ENCODE measurements around the gene TMEM255B.

DNA sequence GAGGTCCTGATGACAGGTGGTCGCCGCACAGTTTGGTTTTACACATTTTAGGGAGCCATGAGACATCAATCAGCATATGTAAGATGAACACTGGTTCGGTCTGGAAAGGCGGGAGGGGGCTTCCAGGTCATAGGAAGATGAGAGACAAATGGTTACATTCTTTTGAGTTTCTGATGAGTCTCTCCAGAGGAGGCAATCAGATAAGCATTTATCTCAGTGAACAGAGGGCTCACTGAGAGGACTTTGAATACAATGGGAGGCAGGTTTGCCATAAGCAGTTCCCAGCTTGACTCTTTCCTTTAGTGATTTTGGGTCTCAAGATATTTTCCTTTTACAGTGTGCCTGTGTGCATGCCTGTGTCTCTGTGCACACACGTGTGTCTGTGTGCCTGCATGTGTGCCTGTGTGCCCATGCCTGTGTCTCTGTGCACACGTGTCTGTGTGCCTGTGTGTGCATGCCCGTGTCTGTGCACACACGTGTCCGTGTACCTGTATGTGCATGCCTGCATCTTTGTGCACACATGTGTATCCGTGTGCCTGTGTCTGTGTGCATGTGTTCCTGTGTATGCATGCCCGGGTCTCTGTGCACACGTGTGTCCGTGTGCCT, 35.5 kb upstream of the TMEM255B start:
- TF ChIP-seq ARNT (IDR thresholded peaks at IDR 0.05) = no peak
- TF ChIP-seq, protein P1, sequence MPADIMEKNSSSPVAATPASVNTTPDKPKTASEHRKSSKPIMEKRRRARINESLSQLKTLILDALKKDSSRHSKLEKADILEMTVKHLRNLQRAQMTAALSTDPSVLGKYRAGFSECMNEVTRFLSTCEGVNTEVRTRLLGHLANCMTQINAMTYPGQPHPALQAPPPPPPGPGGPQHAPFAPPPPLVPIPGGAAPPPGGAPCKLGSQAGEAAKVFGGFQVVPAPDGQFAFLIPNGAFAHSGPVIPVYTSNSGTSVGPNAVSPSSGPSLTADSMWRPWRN (IDR thresholded peaks at IDR 0.05; ENCODE audit: low read depth) = no peak
- TF ChIP-seq, protein P2, sequence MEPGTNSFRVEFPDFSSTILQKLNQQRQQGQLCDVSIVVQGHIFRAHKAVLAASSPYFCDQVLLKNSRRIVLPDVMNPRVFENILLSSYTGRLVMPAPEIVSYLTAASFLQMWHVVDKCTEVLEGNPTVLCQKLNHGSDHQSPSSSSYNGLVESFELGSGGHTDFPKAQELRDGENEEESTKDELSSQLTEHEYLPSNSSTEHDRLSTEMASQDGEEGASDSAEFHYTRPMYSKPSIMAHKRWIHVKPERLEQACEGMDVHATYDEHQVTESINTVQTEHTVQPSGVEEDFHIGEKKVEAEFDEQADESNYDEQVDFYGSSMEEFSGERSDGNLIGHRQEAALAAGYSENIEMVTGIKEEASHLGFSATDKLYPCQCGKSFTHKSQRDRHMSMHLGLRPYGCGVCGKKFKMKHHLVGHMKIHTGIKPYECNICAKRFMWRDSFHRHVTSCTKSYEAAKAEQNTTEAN (CRISPR knock-in tag; IDR thresholded peaks at IDR 0.05) = no peak
- TF ChIP-seq, protein P3, sequence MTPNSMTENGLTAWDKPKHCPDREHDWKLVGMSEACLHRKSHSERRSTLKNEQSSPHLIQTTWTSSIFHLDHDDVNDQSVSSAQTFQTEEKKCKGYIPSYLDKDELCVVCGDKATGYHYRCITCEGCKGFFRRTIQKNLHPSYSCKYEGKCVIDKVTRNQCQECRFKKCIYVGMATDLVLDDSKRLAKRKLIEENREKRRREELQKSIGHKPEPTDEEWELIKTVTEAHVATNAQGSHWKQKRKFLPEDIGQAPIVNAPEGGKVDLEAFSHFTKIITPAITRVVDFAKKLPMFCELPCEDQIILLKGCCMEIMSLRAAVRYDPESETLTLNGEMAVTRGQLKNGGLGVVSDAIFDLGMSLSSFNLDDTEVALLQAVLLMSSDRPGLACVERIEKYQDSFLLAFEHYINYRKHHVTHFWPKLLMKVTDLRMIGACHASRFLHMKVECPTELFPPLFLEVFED (CRISPR knock-in tag; conservative IDR thresholded peaks at IDR 0.05) = no peak
- TF ChIP-seq JUND (IDR thresholded peaks at IDR 0.05; ENCODE audit: borderline replicate concordance, low read depth, low read length) = no peak
- no peak for TF ChIP-seq JUND (tag; IDR thresholded peaks at IDR 0.05; ENCODE audit: borderline replicate concordance, low read depth, low read length)
- TF ChIP-seq TAF1 (IDR thresholded peaks at IDR 0.05; ENCODE audit: control insufficient read depth, extremely low read depth, insufficient read depth, low read length, severe bottlenecking) = no peak
- TF ChIP-seq FOXA3 (CRISPR knock-in tag; conservative IDR thresholded peaks at IDR 0.05 in 1 of 2, IDR thresholded peaks at IDR 0.05 in 1 of 2) = no peak
- TF ChIP-seq, protein P4, sequence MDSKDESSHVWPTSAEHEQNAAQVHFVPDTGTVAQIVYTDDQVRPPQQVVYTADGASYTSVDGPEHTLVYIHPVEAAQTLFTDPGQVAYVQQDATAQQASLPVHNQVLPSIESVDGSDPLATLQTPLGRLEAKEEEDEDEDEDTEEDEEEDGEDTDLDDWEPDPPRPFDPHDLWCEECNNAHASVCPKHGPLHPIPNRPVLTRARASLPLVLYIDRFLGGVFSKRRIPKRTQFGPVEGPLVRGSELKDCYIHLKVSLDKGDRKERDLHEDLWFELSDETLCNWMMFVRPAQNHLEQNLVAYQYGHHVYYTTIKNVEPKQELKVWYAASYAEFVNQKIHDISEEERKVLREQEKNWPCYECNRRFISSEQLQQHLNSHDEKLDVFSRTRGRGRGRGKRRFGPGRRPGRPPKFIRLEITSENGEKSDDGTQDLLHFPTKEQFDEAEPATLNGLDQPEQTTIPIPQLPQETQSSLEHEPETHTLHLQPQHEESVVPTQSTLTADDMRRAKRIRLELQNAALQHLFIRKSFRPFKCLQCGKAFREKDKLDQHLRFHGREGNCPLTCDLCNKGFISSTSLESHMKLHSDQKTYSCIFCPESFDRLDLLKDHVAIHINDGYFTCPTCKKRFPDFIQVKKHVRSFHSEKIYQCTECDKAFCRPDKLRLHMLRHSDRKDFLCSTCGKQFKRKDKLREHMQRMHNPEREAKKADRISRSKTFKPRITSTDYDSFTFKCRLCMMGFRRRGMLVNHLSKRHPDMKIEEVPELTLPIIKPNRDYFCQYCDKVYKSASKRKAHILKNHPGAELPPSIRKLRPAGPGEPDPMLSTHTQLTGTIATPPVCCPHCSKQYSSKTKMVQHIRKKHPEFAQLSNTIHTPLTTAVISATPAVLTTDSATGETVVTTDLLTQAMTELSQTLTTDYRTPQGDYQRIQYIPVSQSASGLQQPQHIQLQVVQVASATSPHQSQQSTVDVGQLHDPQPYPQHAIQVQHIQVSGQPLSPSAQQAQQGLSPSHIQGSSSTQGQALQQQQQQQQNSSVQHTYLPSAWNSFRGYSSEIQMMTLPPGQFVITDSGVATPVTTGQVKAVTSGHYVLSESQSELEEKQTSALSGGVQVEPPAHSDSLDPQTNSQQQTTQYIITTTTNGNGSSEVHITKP (IDR thresholded peaks at IDR 0.05; ENCODE audit: partially characterized antibody) = no peak
- TF ChIP-seq POLR2AphosphoS5 (IDR thresholded peaks at IDR 0.05; ENCODE audit: control insufficient read depth, insufficient read depth, low read depth, low read length) = no peak
- TF ChIP-seq, protein P5, sequence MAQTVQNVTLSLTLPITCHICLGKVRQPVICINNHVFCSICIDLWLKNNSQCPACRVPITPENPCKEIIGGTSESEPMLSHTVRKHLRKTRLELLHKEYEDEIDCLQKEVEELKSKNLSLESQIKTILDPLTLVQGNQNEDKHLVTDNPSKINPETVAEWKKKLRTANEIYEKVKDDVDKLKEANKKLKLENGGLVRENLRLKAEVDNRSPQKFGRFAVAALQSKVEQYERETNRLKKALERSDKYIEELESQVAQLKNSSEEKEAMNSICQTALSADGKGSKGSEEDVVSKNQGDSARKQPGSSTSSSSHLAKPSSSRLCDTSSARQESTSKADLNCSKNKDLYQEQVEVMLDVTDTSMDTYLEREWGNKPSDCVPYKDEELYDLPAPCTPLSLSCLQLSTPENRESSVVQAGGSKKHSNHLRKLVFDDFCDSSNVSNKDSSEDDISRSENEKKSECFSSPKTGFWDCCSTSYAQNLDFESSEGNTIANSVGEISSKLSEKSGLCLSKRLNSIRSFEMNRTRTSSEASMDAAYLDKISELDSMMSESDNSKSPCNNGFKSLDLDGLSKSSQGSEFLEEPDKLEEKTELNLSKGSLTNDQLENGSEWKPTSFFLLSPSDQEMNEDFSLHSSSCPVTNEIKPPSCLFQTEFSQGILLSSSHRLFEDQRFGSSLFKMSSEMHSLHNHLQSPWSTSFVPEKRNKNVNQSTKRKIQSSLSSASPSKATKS (CRISPR knock-in tag; IDR thresholded peaks at IDR 0.05) = no peak
- TF ChIP-seq HDAC2 (IDR thresholded peaks at IDR 0.05) = no peak
- TF ChIP-seq, protein P6, sequence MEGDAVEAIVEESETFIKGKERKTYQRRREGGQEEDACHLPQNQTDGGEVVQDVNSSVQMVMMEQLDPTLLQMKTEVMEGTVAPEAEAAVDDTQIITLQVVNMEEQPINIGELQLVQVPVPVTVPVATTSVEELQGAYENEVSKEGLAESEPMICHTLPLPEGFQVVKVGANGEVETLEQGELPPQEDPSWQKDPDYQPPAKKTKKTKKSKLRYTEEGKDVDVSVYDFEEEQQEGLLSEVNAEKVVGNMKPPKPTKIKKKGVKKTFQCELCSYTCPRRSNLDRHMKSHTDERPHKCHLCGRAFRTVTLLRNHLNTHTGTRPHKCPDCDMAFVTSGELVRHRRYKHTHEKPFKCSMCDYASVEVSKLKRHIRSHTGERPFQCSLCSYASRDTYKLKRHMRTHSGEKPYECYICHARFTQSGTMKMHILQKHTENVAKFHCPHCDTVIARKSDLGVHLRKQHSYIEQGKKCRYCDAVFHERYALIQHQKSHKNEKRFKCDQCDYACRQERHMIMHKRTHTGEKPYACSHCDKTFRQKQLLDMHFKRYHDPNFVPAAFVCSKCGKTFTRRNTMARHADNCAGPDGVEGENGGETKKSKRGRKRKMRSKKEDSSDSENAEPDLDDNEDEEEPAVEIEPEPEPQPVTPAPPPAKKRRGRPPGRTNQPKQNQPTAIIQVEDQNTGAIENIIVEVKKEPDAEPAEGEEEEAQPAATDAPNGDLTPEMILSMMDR (IDR thresholded peaks at IDR 0.05 in 2 of 3, conservative IDR thresholded peaks at IDR 0.05 in 1 of 3; ENCODE audit: insufficient read depth in 2 of 3, low read depth in 1 of 3, low read length in 3 of 3) = no peak
- TF ChIP-seq, protein P7, sequence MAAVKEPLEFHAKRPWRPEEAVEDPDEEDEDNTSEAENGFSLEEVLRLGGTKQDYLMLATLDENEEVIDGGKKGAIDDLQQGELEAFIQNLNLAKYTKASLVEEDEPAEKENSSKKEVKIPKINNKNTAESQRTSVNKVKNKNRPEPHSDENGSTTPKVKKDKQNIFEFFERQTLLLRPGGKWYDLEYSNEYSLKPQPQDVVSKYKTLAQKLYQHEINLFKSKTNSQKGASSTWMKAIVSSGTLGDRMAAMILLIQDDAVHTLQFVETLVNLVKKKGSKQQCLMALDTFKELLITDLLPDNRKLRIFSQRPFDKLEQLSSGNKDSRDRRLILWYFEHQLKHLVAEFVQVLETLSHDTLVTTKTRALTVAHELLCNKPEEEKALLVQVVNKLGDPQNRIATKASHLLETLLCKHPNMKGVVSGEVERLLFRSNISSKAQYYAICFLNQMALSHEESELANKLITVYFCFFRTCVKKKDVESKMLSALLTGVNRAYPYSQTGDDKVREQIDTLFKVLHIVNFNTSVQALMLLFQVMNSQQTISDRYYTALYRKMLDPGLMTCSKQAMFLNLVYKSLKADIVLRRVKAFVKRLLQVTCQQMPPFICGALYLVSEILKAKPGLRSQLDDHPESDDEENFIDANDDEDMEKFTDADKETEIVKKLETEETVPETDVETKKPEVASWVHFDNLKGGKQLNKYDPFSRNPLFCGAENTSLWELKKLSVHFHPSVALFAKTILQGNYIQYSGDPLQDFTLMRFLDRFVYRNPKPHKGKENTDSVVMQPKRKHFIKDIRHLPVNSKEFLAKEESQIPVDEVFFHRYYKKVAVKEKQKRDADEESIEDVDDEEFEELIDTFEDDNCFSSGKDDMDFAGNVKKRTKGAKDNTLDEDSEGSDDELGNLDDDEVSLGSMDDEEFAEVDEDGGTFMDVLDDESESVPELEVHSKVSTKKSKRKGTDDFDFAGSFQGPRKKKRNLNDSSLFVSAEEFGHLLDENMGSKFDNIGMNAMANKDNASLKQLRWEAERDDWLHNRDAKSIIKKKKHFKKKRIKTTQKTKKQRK (IDR thresholded peaks at IDR 0.05; ENCODE audit: borderline replicate concordance, low read depth, low read length) = no peak
